GM12891 (cell line): ENCODE results near the gene ATXN10.

Experiments
- POLR2A ChIP-seq: IDR thresholded peaks from 2 replicates; pipeline ENCODE4 v1.6.1; 2011; ENCODE audit warnings: low read depth, low read length, control low read depth
- POLR2AphosphoS5 ChIP-seq: IDR thresholded peaks from 2 replicates; pipeline ENCODE4 v1.6.1; 2011; ENCODE audit warnings: low read depth, low read length, control low read depth
- SPI1 ChIP-seq: IDR thresholded peaks from 2 replicates; pipeline ENCODE4 v1.6.1; 2011; ENCODE audit warnings: low read depth, low read length, control low read depth
- TAF1 ChIP-seq: IDR thresholded peaks from 2 replicates; pipeline ENCODE4 v1.6.1; 2011; ENCODE audit warnings: low read depth, low read length, control low read depth

DNA sequence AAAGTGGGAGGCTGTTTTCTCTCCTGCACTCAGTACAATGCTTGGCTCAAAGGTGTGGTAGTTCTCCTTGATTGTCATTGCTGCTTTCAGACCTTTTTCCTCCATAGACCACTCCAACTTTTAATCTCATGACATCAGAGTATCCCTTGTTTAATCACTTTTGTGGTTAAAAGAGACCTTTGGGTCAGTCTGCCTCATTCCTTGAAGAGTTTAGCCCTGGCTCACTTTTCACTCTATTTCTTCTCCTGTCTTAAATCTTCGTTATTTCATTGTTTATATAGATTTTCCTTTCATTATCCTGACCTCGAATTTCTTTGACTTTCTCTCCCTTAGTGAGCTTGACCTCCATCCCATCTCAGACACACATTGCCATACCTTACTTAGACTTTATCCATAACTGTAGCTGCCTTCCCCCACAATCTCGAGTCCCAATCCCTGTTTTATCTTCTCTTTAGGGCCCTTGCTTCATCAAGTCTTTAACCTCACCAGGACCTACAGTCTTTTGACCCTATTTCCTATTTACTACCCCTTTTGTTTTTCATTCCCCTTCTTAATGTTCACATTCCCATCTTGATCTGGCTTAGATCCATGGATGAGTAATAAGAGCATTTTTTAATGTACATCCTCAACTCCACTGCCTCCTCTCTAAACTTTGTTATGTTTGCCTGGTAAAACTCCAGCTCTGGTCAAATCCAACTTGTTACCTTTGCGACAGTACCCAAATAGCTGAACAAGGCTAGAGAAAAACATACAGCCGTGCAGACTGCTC lies 9.5 kb downstream of the ATXN10 start:
- TF ChIP-seq POLR2A = no peak
- TF ChIP-seq POLR2AphosphoS5 = no peak
- no peak for TF ChIP-seq TAF1
- no peak for TF ChIP-seq SPI1
